Liver (tissue), 3 donors: ENCODE data around the gene POLN.

Source experiments
- GABPA ChIP-seq, 2 donors: IDR thresholded peaks in 1 of 2; conservative IDR thresholded peaks in 1 of 2; 2 replicates each; pipeline ENCODE4 v1.6.1; 2016; ENCODE audit warnings: antibody characterized with exemption in 2 of 2, mild to moderate bottlenecking in 1 of 2, moderate library complexity in 1 of 2
- JUND ChIP-seq, 2 donors: IDR thresholded peaks; 2 replicates each; pipeline ENCODE4 v1.6.1; 2016; ENCODE audit warnings: antibody characterized with exemption in 2 of 2
- RXRA ChIP-seq, 2 donors: IDR thresholded peaks; 2 replicates each; pipeline ENCODE4 v1.6.1; 2017 to 2018; ENCODE audit warnings: antibody characterized with exemption in 2 of 2, mild to moderate bottlenecking in 1 of 2
- YY1 ChIP-seq: IDR thresholded peaks from 2 replicates; pipeline ENCODE4 v1.6.1; 2016; ENCODE audit warnings: antibody characterized with exemption, mild to moderate bottlenecking
- TF ChIP-seq, protein P1 (sequence below): fragments of 150-350 bp; IDR thresholded peaks from 2 replicates; pipeline ENCODE4 v1.5.1; 2017; ENCODE audit warnings: improper control_type of control experiment, low read depth, low read length; ENCODE audit not compliant: missing input control
- donor health status: healthy.
- donor health status: healthy.

DNA sequence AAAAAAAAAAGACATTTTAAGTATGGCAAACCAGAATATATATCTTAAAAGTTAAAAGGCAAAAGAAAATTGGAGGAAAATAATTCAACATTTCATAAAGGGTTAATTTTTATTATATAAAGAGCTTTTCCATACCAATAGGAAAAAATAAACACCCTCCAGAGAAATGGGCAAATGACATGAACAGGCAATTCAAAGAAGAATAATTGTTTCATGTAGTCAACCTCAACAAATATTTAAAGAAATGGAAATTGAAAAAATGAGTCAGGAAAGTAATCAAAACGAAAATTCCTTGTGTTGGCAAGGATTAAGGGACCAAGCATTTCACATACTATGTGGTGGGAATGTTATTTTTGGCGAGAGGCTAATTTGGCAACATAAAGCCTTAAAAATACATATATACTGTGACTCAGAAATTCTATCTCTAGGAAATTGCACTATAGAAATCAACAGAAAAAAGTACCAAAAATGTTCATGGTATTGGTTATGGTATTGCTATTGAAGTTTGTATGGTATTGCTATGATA, 87.6 kb downstream of the POLN start:
- TF ChIP-seq, protein P1, sequence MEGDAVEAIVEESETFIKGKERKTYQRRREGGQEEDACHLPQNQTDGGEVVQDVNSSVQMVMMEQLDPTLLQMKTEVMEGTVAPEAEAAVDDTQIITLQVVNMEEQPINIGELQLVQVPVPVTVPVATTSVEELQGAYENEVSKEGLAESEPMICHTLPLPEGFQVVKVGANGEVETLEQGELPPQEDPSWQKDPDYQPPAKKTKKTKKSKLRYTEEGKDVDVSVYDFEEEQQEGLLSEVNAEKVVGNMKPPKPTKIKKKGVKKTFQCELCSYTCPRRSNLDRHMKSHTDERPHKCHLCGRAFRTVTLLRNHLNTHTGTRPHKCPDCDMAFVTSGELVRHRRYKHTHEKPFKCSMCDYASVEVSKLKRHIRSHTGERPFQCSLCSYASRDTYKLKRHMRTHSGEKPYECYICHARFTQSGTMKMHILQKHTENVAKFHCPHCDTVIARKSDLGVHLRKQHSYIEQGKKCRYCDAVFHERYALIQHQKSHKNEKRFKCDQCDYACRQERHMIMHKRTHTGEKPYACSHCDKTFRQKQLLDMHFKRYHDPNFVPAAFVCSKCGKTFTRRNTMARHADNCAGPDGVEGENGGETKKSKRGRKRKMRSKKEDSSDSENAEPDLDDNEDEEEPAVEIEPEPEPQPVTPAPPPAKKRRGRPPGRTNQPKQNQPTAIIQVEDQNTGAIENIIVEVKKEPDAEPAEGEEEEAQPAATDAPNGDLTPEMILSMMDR = no peak
- TF ChIP-seq YY1 (no peak), JUND (IDR thresholded peaks at IDR 0.05) (no peak), GABPA (IDR thresholded peaks at IDR 0.05 in 1 of 2, conservative IDR thresholded peaks at IDR 0.05 in 1 of 2) (no peak), RXRA (IDR thresholded peaks at IDR 0.05) (no peak)
